Parathyroid adenoma (tissue), 2 donors: Measurements from ENCODE around the gene PTPRQ.

ENCODE experiments used
- H2AFZ ChIP-seq: fragments of 300-600 bp; sonication (generic); one replicate; pipeline ENCODE4 v1.7.0; 2017; ENCODE audit warnings: antibody characterized with exemption, mild to moderate bottlenecking
- H3K27ac ChIP-seq: fragments of 300-600 bp; sonication (generic); one replicate; pipeline ENCODE4 v1.7.0; 2017
- H3K27me3 ChIP-seq: fragments of 300-600 bp; sonication (generic); one replicate; pipeline ENCODE4 v1.7.0; 2017; ENCODE audit warnings: low read length; ENCODE audit not compliant: control insufficient read depth, insufficient read depth
- H3K36me3 ChIP-seq: fragments of 300-600 bp; sonication (generic); one replicate; pipeline ENCODE4 v1.7.0; 2017; ENCODE audit warnings: low read length; ENCODE audit not compliant: control insufficient read depth, insufficient read depth
- H3K4me1 ChIP-seq: fragments of 300-600 bp; sonication (generic); one replicate; pipeline ENCODE4 v1.7.0; 2017; ENCODE audit warnings: control low read depth
- H3K4me2 ChIP-seq: fragments of 300-600 bp; sonication (generic); one replicate; pipeline ENCODE4 v1.7.0; 2017; ENCODE audit warnings: low read length
- H3K4me3 ChIP-seq: fragments of 300-600 bp; sonication (generic); one replicate; pipeline ENCODE4 v1.7.0; 2017; ENCODE audit warnings: low read depth, low read length
- H3K79me2 ChIP-seq: fragments of 300-600 bp; sonication (generic); one replicate; pipeline ENCODE4 v1.7.0; 2017; ENCODE audit warnings: control low read depth
- H3K9ac ChIP-seq: fragments of 300-600 bp; sonication (generic); one replicate; pipeline ENCODE4 v1.7.0; 2017; ENCODE audit warnings: mild to moderate bottlenecking
- H3K9me3 ChIP-seq: fragments of 300-600 bp; sonication (generic); one replicate; pipeline ENCODE4 v1.7.0; 2017; ENCODE audit warnings: low read length; ENCODE audit not compliant: control insufficient read depth
- TF ChIP-seq, protein P1 (sequence below): fragments of 300-600 bp; sonication (generic); IDR thresholded peaks from one replicate; pipeline ENCODE4 v1.7.0; 2017; ENCODE audit warnings: antibody characterized with exemption, mild to moderate bottlenecking
- donor health status: primary hyperparathyroidism.

Gene PTPRQ

DNA sequence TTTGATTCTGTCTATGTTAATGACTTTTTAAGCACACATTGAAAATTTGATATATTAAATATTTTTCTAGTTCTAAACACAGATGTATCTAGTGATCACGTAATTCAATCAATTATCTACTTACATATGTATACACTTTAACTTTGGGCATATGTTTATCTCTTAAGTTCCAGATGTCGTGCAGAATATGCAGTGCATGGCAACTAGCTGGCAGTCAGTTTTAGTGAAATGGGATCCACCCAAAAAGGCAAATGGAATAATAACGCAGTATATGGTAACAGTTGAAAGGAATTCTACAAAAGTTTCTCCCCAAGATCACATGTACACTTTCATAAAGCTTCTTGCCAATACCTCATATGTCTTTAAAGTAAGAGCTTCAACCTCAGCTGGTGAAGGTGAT, 105.3 kb downstream of the PTPRQ start:
- no peak overlapping the region for H3K9ac ChIP-seq
- no peak overlapping the region for H3K27ac ChIP-seq
- TF ChIP-seq, protein P1, sequence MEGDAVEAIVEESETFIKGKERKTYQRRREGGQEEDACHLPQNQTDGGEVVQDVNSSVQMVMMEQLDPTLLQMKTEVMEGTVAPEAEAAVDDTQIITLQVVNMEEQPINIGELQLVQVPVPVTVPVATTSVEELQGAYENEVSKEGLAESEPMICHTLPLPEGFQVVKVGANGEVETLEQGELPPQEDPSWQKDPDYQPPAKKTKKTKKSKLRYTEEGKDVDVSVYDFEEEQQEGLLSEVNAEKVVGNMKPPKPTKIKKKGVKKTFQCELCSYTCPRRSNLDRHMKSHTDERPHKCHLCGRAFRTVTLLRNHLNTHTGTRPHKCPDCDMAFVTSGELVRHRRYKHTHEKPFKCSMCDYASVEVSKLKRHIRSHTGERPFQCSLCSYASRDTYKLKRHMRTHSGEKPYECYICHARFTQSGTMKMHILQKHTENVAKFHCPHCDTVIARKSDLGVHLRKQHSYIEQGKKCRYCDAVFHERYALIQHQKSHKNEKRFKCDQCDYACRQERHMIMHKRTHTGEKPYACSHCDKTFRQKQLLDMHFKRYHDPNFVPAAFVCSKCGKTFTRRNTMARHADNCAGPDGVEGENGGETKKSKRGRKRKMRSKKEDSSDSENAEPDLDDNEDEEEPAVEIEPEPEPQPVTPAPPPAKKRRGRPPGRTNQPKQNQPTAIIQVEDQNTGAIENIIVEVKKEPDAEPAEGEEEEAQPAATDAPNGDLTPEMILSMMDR = no peak
- no peak overlapping the region for H2AFZ ChIP-seq
- no peaks in the 10 kb centered on the region for H3K36me3 ChIP-seq
- H3K79me2 ChIP-seq = no peaks in the 10 kb centered on the region
- H3K4me2 ChIP-seq = no peak overlapping the region
- H3K9me3 ChIP-seq = no peaks in the 10 kb centered on the region
- H3K27me3 ChIP-seq = no peaks in the 10 kb centered on the region
- H3K4me1 ChIP-seq = no peaks in the 10 kb centered on the region
- H3K4me3 ChIP-seq = no peak overlapping the region

DNA sequence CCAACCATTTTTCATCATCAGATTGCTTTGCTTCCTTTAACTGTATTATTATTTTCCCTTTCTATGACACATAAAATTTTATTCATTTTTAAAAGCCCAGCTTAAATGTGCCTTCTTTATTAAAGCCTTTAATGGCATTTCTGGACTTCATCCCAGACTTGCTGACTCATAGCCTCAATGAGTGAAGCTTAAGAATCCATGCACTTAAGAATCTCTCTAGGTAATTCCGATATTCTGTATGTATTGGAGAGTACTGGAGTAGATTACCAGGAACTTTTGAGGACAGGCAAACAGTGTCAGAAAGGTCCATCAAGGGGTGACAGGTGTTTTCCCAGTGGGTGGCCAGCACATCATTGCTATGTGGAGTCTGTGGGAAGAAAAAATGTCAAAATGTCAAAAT, 107.9 kb downstream of the PTPRQ start:
- Histone ChIP-seq H3K4me1 (no peaks in the 10 kb centered on the region), H3K4me3 (no peak overlapping the region), H3K36me3 (no peaks in the 10 kb centered on the region), H2AFZ (no peak overlapping the region), H3K27me3 (no peaks in the 10 kb centered on the region), H3K9me3 (no peaks in the 10 kb centered on the region), H3K27ac (no peak overlapping the region), H3K79me2 (no peaks in the 10 kb centered on the region), H3K4me2 (no peak overlapping the region), H3K9ac (no peak overlapping the region)
- TF ChIP-seq, protein P1 = no peak

DNA sequence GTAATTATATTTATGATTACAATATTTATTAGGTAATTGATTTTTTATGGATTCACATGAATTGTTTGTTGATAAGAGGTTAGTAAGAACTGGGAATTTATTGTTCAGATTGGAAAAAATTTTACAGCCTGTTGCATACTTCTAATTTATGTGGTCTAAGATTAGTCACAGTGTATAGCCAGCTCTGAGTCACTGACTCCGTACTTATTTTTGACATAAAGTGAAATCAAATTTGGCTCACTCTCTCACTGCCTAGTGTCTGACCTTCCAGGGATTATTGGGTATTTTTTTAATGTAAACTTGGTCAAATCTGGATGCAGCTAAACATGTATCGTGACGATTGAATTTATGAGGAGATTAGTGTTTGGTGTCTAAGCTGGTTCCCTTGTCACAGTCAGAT, 109.3 kb downstream of the PTPRQ start:
- no peak overlapping the region for H3K27ac ChIP-seq
- TF ChIP-seq, protein P1 = no peak
- H3K27me3 ChIP-seq = no peaks in the 10 kb centered on the region

DNA sequence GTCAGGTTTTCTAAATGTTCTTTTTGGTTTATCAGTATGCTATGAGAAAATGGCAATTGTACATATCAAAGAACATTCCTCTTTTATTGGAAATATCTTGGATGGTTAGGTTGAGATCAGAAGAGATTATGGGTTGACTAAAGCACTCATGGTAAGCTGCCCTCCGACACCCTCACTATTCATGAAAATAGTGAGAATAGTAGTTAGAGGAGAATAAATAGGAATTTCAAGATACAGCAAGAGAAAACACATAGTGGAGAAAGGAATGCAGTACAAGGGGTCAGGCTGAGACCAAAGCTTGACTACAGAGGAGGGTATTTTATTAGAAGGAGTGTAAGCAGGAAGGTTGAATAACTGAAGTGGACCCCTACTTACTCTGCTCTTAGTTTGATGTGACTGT, 112.5 kb downstream of the PTPRQ start:
- Histone ChIP-seq H3K27ac (no peak overlapping the region), H3K4me2 (no peak overlapping the region)
- TF ChIP-seq, protein P1 = no peak

More for the DNA sequence above, 109.3 kb downstream of the PTPRQ start:
- no peaks in the 10 kb centered on the region for H3K79me2 ChIP-seq
- no peak overlapping the region for H2AFZ ChIP-seq
- no peaks in the 10 kb centered on the region for H3K4me1 ChIP-seq
- no peak overlapping the region for H3K9ac ChIP-seq
- no peak overlapping the region for H3K4me2 ChIP-seq
- H3K4me3 ChIP-seq = no peak overlapping the region
- H3K36me3 ChIP-seq = no peaks in the 10 kb centered on the region
- no peaks in the 10 kb centered on the region for H3K9me3 ChIP-seq

DNA sequence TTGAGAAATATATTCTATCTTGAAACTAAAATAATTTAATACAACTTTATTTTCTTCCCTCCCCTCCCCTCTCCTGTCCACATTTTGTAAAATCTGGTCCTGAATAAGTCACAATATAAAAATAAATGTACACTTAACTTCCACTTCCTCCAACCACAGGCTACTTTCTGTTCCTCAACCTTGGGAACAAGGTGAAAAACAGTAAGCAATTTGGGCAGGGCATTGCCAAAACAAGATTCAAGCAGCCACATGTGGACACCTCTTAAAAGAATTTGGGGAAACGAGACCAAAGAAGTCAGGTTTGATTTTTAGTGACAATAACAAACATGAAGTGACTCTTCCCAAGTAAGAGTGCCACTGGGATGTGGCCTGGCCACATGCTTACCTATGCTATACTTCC, 115.7 kb downstream of the PTPRQ start:
- H3K4me2 ChIP-seq = no peak overlapping the region
- no peaks in the 10 kb centered on the region for H3K9me3 ChIP-seq
- H3K9ac ChIP-seq = no peak overlapping the region
- H3K4me1 ChIP-seq = no peaks in the 10 kb centered on the region
- no peaks in the 10 kb centered on the region for H3K79me2 ChIP-seq
- no peak overlapping the region for H3K4me3 ChIP-seq
- no peaks in the 10 kb centered on the region for H3K36me3 ChIP-seq
- H2AFZ ChIP-seq = no peak overlapping the region
- no peaks in the 10 kb centered on the region for H3K27me3 ChIP-seq
- TF ChIP-seq, protein P1 = no peak
- no peak overlapping the region for H3K27ac ChIP-seq

More for the DNA sequence above, 112.5 kb downstream of the PTPRQ start:
- Histone ChIP-seq H2AFZ (no peak overlapping the region), H3K27me3 (no peaks in the 10 kb centered on the region), H3K9me3 (no peaks in the 10 kb centered on the region), H3K9ac (no peak overlapping the region), H3K36me3 (no peaks in the 10 kb centered on the region), H3K4me3 (no peak overlapping the region), H3K4me1 (no peaks in the 10 kb centered on the region), H3K79me2 (no peaks in the 10 kb centered on the region)
